SK-N-MC (cell line): ENCODE measurements around the gene SDC3.

Experiments used
- DNase-seq: peaks from one replicate; pipeline ENCODE4 v3.0.0-alpha.2; 2011; ENCODE audit warnings: low read depth, low spot score
- H3K27ac ChIP-seq: fragments of 200-600 bp; sonication (generic); 2 replicates; pipeline ENCODE4 v1.5.1; 2016; ENCODE audit warnings: mixed run types
- H3K36me3 ChIP-seq: fragments of 200-600 bp; sonication (generic); 2 replicates; pipeline ENCODE4 v1.6.1; 2017; ENCODE audit warnings: antibody characterized with exemption, low read length, mixed read lengths; ENCODE audit not compliant: insufficient read depth
- H3K4me3 ChIP-seq: fragments of 200-600 bp; sonication (generic); 2 replicates; pipeline ENCODE4 v1.5.1; 2016
- H3K9ac ChIP-seq: fragments of 200-600 bp; sonication (generic); 2 replicates; pipeline ENCODE4 v1.8.0; 2017; ENCODE audit warnings: mixed run types, mixed read lengths; ENCODE audit not compliant: insufficient read length
- H3K9me3 ChIP-seq: fragments of 200-600 bp; sonication (generic); 2 replicates; pipeline ENCODE4 v1.6.1; 2017; ENCODE audit warnings: low read depth, mild to moderate bottlenecking, antibody characterized with exemption, low read length, moderate library complexity, mixed read lengths
- EZH2 ChIP-seq: fragments of 200-600 bp; sonication (generic); IDR thresholded peaks from one replicate; pipeline ENCODE4 v1.6.1; 2017; ENCODE audit warnings: antibody characterized with exemption
- FOXP2 ChIP-seq: optimal IDR thresholded peaks from 2 replicates; pipeline ENCODE3; 2011; ENCODE audit warnings: mild to moderate bottlenecking, moderate library complexity; ENCODE audit not compliant: insufficient read depth; ENCODE audit errors: extremely low read length, control extremely low read depth
- POLR2AphosphoS5 ChIP-seq: IDR thresholded peaks from 2 replicates; pipeline ENCODE4 v1.6.1; 2012; ENCODE audit warnings: mild to moderate bottlenecking, low read depth, low read length, borderline replicate concordance

Gene SDC3

DNA sequence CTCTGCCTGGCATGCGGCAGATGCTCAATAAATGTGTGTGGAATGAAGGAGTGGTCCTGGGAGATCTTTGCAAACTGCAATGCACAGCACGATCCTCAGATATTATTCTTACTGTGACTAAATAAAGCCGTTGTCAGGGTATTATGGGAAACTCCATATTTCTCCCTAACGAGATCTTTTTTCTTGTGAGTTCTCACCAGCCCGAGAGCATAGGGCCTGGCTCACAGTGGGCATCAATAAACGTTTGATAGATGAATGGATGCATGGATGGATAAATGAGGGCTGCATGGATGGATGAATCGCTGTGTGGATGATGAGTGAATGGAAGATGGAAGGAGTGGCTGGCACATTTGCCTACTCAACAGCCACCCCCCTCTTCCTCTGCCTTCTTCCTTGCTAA lies 69.6 kb downstream of the SDC3 start:
- Histone ChIP-seq H3K9ac (no peak overlapping the region), H3K9me3 (no peaks in the 10 kb centered on the region), H3K27ac (no peak overlapping the region), H3K4me3 (no peak overlapping the region), H3K36me3 (no peaks in the 10 kb centered on the region)
- TF ChIP-seq FOXP2 (no peak), EZH2 (no peak), POLR2AphosphoS5 (no peak)
- DNase-seq = no peak

DNA sequence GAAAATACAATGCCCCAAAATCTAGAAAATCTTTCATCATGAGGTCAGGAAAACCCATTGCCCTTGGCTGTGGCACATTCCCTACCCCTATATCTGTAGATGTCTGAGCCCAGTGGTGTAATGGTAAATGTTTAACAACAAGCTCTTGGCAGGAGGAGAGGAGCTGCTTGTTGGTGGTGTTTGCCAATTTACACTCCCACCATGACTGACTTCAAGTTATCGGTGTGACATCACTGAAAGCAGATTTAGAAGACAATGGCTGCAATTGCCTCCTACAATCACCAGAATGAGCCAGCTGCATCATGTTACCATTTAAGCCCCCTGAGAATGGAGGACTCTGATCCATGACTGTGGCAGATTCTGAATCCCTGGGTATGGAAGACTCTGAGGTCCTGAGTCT lies 70.9 kb downstream of the SDC3 start:
- TF ChIP-seq FOXP2 (no peak), POLR2AphosphoS5 (no peak), EZH2 (no peak)
- no peak overlapping the region for H3K4me3 ChIP-seq
- H3K36me3 ChIP-seq = no peaks in the 10 kb centered on the region
- no peak overlapping the region for H3K27ac ChIP-seq
- H3K9ac ChIP-seq = no peak overlapping the region
- H3K9me3 ChIP-seq = no peaks in the 10 kb centered on the region
- no peak for DNase-seq

- Histone ChIP-seq H3K4me3 (no peak overlapping the region), H3K36me3 (no peaks in the 10 kb centered on the region), H3K9ac (no peak overlapping the region), H3K27ac (no peak overlapping the region), H3K9me3 (no peaks in the 10 kb centered on the region)
- DNase-seq = no peak
- TF ChIP-seq FOXP2 (no peak), POLR2AphosphoS5 (no peak), EZH2 (no peak)
Observed at GRCh38 chr1:30834253-30834652, 74.3 kb downstream of the SDC3 start.

GRCh38 chr1:30830537-30830936 lies 78.0 kb downstream of the SDC3 start:
- TF ChIP-seq EZH2 (no peak), FOXP2 (no peak), POLR2AphosphoS5 (no peak)
- no peaks in the 10 kb centered on the region for H3K9me3 ChIP-seq
- H3K9ac ChIP-seq = no peak overlapping the region
- H3K27ac ChIP-seq = no peak overlapping the region
- no peaks in the 10 kb centered on the region for H3K36me3 ChIP-seq
- no peak overlapping the region for H3K4me3 ChIP-seq
- DNase-seq = no peak

DNA sequence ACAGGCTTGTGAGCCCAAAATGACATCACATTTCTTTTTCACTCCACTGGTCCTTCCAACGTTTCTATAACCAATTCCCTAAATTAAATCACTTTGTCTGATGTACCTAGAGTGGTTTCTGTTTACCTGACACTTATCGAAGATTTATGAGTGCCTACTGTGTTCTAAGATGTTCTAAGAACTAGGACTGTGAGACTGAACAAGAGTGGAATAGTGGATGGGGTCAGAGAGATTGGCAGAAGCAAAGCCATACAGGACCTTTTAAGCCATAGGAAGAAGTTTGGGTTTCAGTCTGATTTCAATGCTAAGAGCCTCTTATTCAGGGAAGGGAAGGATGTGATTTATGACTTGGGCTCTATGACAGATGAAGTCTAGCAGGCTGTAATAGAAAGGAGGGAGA lies 78.7 kb downstream of the SDC3 start:
- Histone ChIP-seq H3K9ac (no peak overlapping the region), H3K36me3 (no peaks in the 10 kb centered on the region), H3K9me3 (no peaks in the 10 kb centered on the region), H3K27ac (no peak overlapping the region), H3K4me3 (no peak overlapping the region)
- TF ChIP-seq FOXP2 (no peak), POLR2AphosphoS5 (no peak), EZH2 (no peak)
- DNase-seq = no peak

GRCh38 chr1:30824736-30825429 lies 83.7 kb downstream of the SDC3 start:
- Histone ChIP-seq H3K4me3 (no peak overlapping the region), H3K27ac (no peak overlapping the region), H3K36me3 (no peaks in the 10 kb centered on the region), H3K9ac (no peak overlapping the region), H3K9me3 (no peaks in the 10 kb centered on the region)
- TF ChIP-seq EZH2 (no peak), POLR2AphosphoS5 (no peak), FOXP2 (no peak)
- DNase-seq = no peak

DNA sequence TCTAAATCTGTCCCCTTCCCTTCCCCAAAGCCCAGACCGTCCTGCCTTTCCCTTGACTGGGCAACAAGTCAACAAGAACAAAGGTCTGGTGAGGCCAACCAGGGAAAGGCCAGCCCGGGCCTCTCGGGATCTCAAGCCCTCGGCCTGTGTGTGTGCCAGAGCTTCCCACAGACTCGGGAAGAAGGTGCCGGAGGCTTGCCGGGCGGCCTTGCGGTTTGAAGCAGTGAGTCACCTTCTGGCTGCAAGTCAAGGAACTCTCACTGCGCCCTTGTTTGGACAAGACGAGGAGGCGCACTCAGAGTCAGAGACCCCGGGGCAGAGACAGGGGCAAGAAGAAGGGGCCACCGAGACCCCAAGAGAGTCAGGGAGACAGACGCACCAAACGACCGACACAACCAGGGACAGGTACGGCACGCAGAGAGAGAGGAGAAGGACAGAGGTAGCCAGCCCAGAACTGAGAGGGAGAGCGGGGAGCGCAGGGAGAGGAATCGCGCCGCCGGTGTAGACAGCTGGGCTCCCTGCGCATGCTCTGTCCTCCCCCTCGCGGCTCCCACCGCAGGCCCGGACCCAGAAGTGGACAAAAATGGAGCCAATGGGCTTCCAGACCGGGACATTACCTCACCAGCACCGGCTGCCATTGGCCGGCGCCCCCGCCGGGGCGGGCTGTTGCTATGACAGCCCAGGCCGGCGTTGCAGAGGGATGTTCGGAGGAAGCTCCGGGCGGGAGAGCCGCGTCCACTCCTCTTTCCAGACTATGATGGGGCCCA lies 84.4 kb downstream of the SDC3 start:
- TF ChIP-seq FOXP2 (no peak), POLR2AphosphoS5 (0 out of 2 replicates have a peak, but pooled peaks have one; percentile 49), EZH2 (peak; percentile 56)
- Histone ChIP-seq H3K4me3 (peak overlapping the region; percentile 43), H3K9ac (peak overlapping the region; percentile 20), H3K36me3 (no peaks in the 10 kb centered on the region), H3K27ac (no peak overlapping the region), H3K9me3 (no peaks in the 10 kb centered on the region)
- no peak for DNase-seq

GRCh38 chr1:30823627-30823968 lies 85.0 kb downstream of the SDC3 start:
- TF ChIP-seq FOXP2 = no peak
- TF ChIP-seq EZH2 = no peak
- TF ChIP-seq POLR2AphosphoS5 = no peak
- H3K27ac ChIP-seq = no peak overlapping the region
- H3K4me3 ChIP-seq = peak overlapping the region; percentile 43
- H3K9ac ChIP-seq = peak overlapping the region; percentile 20
- H3K36me3 ChIP-seq = no peaks in the 10 kb centered on the region
- H3K9me3 ChIP-seq = no peaks in the 10 kb centered on the region
- no peak for DNase-seq

GRCh38 chr1:30822966-30823581 lies 85.5 kb downstream of the SDC3 start:
- Histone ChIP-seq H3K36me3 (no peaks in the 10 kb centered on the region), H3K27ac (no peak overlapping the region), H3K9me3 (no peaks in the 10 kb centered on the region), H3K9ac (no peak overlapping the region), H3K4me3 (no peak overlapping the region)
- no peak for DNase-seq
- TF ChIP-seq FOXP2 (no peak), POLR2AphosphoS5 (no peak), EZH2 (no peak)
